HEK293 (cell line): ENCODE results near the gene MCM10.

ENCODE experiments used
- CTCF ChIP-seq: fragments of 450-650 bp; formaldehyde crosslinking; IDR thresholded peaks from 2 replicates; pipeline ENCODE4 v1.5.1; 2016; ENCODE audit warnings: missing biosample characterization, missing genetic modification characterization
- GLI2 ChIP-seq: fragments of 450-650 bp; formaldehyde crosslinking; IDR thresholded peaks from 2 replicates; pipeline ENCODE4; 2017; ENCODE audit warnings: missing biosample characterization, missing genetic modification characterization, low read depth, borderline replicate concordance
- TCF7L2 ChIP-seq: IDR thresholded peaks from 2 replicates; pipeline ENCODE4 v1.6.1; 2011; ENCODE audit warnings: low read depth, mild to moderate bottlenecking, inconsistent platforms, low read length, moderate library complexity, borderline replicate concordance

GRCh38 chr10:13231190-13231589 lies 69.8 kb downstream of the MCM10 start:
- TF ChIP-seq TCF7L2 (no peak), GLI2 (tag by site-specific recombination) (no peak), CTCF (tag by site-specific recombination) (no peak)
